Brain microvascular endothelial cell (primary cell): ENCODE measurements around the gene CGGBP1.

Experiments
- DNase-seq: peaks from one replicate; pipeline ENCODE4 v3.0.0-alpha.2; 2020
- H3K27ac ChIP-seq: fragments of 250-450 bp; sonication (Bioruptor Pico); 2 replicates; pipeline ENCODE4 v1.5.1; 2020; ENCODE audit warnings: mild to moderate bottlenecking, moderate library complexity
- H3K27me3 ChIP-seq: fragments of 250-450 bp; sonication (Bioruptor Pico); replicated peaks from 2 replicates; pipeline ENCODE4 v1.5.1; 2020; ENCODE audit warnings: mild to moderate bottlenecking
- H3K36me3 ChIP-seq: fragments of 250-450 bp; sonication (Bioruptor Pico); replicated peaks from 2 replicates; pipeline ENCODE4 v1.5.1; 2020; ENCODE audit warnings: mild to moderate bottlenecking
- H3K4me3 ChIP-seq: 2 replicates; pipeline ENCODE4 v1.5.1; 2011; ENCODE audit warnings: low read depth, mild to moderate bottlenecking, control low read depth, low read length, moderate library complexity
- in situ Hi-C: cut with HindIII; loops from 2 replicates; pipeline ENCODE4 v1.10.0; 2017; ENCODE audit warnings: low sequenced_read_pairs, low pct_ligation_motif_present
- TF ChIP-seq, protein P1 (sequence below): IDR thresholded peaks from 2 replicates; pipeline ENCODE4 v1.5.1; 2011; ENCODE audit warnings: low read depth, mild to moderate bottlenecking, moderate library complexity, low read length, control low read depth, inconsistent platforms; ENCODE audit errors: missing control alignments

Gene CGGBP1

DNA sequence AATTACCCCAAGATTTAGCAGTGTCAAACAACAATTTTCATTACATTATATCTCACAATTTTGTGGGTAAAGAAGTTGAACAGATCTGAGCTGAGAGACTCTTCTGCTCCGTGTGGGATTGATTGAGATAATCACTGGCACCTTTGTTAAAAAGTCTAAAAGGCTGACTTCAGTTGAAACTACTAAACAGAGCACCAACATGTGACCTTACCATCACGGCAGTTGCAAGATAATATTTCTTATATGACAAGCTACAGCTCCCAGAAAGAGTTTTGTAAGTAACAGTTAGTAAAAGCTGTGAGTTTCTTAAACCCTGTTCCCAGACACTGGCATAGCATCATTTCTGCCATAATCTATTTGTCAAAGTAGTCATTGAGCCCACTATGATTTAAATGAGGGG lies 25.0 kb downstream of the CGGBP1 start:
- Histone ChIP-seq H3K36me3 (no peaks in the 10 kb centered on the region), H3K4me3 (no peak overlapping the region), H3K27ac (no peak overlapping the region), H3K27me3 (no peaks in the 10 kb centered on the region)
- TF ChIP-seq, protein P1, sequence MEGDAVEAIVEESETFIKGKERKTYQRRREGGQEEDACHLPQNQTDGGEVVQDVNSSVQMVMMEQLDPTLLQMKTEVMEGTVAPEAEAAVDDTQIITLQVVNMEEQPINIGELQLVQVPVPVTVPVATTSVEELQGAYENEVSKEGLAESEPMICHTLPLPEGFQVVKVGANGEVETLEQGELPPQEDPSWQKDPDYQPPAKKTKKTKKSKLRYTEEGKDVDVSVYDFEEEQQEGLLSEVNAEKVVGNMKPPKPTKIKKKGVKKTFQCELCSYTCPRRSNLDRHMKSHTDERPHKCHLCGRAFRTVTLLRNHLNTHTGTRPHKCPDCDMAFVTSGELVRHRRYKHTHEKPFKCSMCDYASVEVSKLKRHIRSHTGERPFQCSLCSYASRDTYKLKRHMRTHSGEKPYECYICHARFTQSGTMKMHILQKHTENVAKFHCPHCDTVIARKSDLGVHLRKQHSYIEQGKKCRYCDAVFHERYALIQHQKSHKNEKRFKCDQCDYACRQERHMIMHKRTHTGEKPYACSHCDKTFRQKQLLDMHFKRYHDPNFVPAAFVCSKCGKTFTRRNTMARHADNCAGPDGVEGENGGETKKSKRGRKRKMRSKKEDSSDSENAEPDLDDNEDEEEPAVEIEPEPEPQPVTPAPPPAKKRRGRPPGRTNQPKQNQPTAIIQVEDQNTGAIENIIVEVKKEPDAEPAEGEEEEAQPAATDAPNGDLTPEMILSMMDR: no peak
- in situ Hi-C loops: no loop called here
- DNase-seq: no peak

DNA sequence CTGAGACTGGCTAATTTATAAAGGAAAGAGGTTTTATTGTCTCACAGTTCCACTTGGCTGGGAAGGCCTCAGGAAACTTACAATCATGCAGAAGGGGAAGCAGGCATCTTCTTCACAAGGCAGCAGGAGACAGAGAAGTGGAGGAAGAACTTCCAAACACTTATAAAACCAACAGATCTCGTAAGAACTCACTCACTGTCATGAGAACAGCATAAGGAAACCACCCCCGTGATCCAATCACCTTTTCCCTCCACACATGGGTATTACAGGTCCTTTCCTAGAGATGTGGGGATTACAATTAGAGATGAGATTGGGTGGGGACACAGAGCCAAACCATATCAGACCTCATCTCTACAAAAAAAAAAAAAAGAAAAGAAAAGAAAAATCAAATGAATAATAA lies 25.7 kb downstream of the CGGBP1 start:
- Histone ChIP-seq H3K4me3 (no peak overlapping the region), H3K36me3 (no peaks in the 10 kb centered on the region), H3K27me3 (no peaks in the 10 kb centered on the region), H3K27ac (no peak overlapping the region)
- no peak for DNase-seq
- in situ Hi-C loops: no loop called here
- TF ChIP-seq, protein P1: no peak

DNA sequence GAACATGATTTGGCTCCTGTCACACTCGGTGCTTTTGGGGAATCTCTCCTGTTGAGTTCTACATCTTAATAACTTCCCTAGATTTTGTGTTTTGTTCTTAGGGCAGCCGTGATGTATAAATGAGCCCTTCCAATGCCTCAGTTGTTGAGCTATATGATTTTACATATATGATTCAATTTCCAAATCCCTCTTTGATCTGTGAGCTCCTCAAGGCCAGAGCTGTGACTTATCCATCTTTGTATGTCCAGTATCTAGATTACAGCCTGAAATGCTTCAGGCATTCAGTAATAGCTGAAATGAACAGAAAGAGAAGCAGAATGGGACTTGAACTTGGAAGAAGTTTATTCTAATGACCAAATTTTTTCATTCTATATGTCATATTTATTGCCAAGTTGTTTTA lies 26.6 kb downstream of the CGGBP1 start:
- in situ Hi-C loops: no loop called here
- no peaks in the 10 kb centered on the region for H3K27me3 ChIP-seq
- H3K4me3 ChIP-seq: peak overlapping the region; percentile 35
- no peaks in the 10 kb centered on the region for H3K36me3 ChIP-seq
- no peak for DNase-seq
- peak overlapping the region; percentile 38 for H3K27ac ChIP-seq
- TF ChIP-seq, protein P1: no peak

DNA sequence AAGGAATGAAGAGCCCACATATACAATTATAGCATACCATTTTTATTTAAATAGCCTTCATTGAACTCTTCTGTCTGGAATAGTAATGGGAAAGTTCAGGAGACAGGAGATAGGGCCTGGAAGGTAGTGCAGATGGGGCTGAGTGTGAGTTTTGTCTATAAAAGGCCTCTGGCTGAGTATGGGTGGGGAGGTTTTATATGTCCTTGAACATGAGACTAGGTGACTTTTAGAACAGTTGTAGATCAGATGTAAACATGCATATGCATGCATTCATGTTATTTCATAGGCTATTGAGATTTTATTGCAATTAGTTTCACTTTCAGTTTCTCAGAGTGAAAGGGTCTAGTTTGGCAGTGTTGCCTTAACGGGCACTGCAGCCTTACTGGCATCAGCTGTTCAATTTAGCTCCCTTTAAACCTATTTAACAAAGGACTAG lies 27.1 kb downstream of the CGGBP1 start:
- peak overlapping the region; percentile 38 for H3K27ac ChIP-seq
- TF ChIP-seq, protein P1: no peak
- H3K36me3 ChIP-seq: no peaks in the 10 kb centered on the region
- DNase-seq: peak; percentile 8
- peak overlapping the region; percentile 35 for H3K4me3 ChIP-seq
- in situ Hi-C loops: no loop called here
- no peaks in the 10 kb centered on the region for H3K27me3 ChIP-seq

DNA sequence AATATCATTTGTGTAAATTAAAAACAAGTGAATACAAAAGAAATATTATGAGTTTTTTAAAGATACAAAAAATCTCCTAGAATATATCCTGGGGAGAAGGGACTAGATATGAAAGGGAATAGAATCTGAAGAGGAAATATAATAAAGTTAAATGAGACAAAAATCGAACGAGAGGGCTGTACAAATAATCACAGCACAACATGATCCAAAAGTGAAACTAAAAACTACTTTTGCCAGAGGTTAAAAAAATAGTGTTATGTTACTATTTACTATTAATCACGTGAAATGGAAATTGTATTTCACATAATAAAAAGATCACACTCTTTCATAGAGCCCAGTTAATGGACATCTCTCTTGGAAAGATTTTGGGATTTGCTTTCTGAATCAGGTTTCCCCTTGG lies 28.6 kb downstream of the CGGBP1 start:
- no peak overlapping the region for H3K4me3 ChIP-seq
- H3K36me3 ChIP-seq: no peaks in the 10 kb centered on the region
- no peak for DNase-seq
- TF ChIP-seq, protein P1: no peak
- in situ Hi-C loops: no loop called here
- no peaks in the 10 kb centered on the region for H3K27me3 ChIP-seq
- no peak overlapping the region for H3K27ac ChIP-seq

DNA sequence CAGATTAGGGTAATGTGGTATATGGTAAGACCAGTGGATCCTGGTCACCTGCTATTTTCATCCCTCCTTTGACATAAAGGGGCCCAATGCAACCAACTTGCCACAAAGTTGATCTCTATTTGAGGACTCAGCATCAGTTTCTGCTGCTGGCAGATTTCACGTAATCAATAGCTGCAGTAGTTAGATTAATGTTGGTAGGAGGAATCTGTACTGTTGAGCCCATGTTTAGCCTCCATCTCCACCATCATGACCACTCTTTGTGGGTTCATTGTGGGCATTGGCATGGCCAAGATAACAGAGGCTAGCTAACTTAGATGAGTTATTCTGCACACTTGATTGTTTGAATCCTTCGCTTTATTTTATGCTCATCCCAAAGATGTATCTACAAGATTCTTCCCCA lies 29.9 kb downstream of the CGGBP1 start:
- Histone ChIP-seq H3K36me3 (no peaks in the 10 kb centered on the region), H3K4me3 (no peak overlapping the region), H3K27me3 (no peaks in the 10 kb centered on the region), H3K27ac (no peak overlapping the region)
- in situ Hi-C loops: no loop called here
- no peak for DNase-seq
- TF ChIP-seq, protein P1: no peak
